RWPE2 (cell line): Measurements from ENCODE around the gene RACK1.
"Not testable (repeated sequence)": the region's sequence is repeated elsewhere in the genome, so short reads cannot be mapped to it uniquely, and the experiment has no call there.

Experiments
- ATAC-seq: fragments of 200-7000 bp; cut with Tn5 transposase; 3 replicates; pipeline ENCODE4 v1.9.1; 2021; ENCODE audit warnings: low read depth
- DNase-seq: peaks from one replicate; pipeline ENCODE4 v3.0.0-alpha.2; 2020; ENCODE audit warnings: low spot score
- H3K27ac ChIP-seq: fragments of 450-650 bp; 2 replicates; pipeline ENCODE4 v1.5.1; 2017; ENCODE audit warnings: mild to moderate bottlenecking; ENCODE audit not compliant: poor library complexity, severe bottlenecking
- H3K27me3 ChIP-seq: fragments of 250-450 bp; sonication (Bioruptor Pico); 2 replicates; pipeline ENCODE4 v1.5.1; 2021; ENCODE audit warnings: mild to moderate bottlenecking, moderate library complexity; ENCODE audit not compliant: insufficient read depth, poor library complexity, severe bottlenecking
- H3K36me3 ChIP-seq: fragments of 250-450 bp; sonication (Bioruptor Pico); 2 replicates; pipeline ENCODE4 v1.5.1; 2020; ENCODE audit warnings: low read depth, mild to moderate bottlenecking, moderate library complexity
- H3K4me1 ChIP-seq: fragments of 250-450 bp; sonication (Bioruptor Pico); 2 replicates; pipeline ENCODE4 v1.5.1; 2021; ENCODE audit warnings: mild to moderate bottlenecking, moderate library complexity; ENCODE audit not compliant: insufficient read depth, poor library complexity, severe bottlenecking
- H3K4me3 ChIP-seq: fragments of 250-450 bp; sonication (Bioruptor Pico); 2 replicates; pipeline ENCODE4 v1.5.1; 2021; ENCODE audit warnings: mild to moderate bottlenecking, moderate library complexity; ENCODE audit not compliant: severe bottlenecking
- H3K9me3 ChIP-seq: fragments of 250-450 bp; sonication (Bioruptor Pico); 2 replicates; pipeline ENCODE4 v1.5.1; 2021; ENCODE audit warnings: mild to moderate bottlenecking, moderate library complexity; ENCODE audit not compliant: severe bottlenecking
- TF ChIP-seq, protein P1 (sequence below): fragments of 450-650 bp; IDR thresholded peaks from one replicate; pipeline ENCODE4 v1.5.1; 2017; ENCODE audit warnings: mild to moderate bottlenecking, moderate library complexity; ENCODE audit not compliant: poor library complexity, severe bottlenecking

The RACK1 gene

DNA sequence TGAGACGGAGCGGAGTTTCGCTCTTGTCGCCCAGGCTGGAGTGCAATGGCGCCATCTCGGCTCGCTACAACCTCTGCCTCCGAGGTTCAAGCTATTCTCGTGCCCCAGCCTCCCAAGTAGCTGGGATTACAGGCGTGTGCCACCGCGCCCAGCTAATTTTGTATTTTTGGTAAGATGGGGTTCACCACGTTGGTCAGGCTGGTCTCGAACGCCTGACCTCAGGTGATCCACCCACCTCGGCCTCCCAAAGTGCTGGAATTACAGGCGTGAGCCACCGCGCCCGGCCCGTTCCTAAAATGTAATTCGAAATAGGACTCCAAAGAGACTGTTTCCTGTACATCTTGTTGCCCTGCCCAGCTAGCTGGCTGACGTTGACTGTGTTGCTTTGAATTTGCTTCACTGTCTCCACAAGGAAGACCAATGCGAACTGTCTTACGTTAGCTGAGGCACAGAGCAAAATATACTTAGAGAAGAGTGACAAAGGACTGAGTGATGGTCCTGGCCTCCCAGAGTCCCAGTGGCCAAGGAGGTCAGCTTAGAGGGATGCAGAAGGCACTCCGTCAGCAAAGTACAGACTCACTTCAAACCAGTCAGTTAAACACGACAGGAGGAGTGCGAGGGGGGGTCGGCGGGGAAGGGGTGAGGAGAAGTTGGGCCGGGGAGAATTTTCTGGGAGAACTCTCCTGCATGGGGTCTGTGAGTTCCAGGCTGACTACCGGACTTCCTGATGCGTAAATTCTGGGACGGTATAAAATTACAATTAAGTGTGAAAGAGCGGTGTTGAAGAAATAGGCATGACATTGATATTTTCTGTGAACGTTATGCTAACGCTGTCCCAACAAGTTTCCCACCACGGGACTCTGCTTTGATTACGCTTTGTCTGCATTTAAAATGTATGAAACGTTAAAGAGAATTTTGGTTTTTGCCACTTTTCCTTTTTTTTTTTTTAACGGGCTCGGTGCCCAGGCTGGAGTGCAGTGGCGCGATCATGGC lies 27.4 kb downstream of the RACK1 start:
- TF ChIP-seq, protein P1, sequence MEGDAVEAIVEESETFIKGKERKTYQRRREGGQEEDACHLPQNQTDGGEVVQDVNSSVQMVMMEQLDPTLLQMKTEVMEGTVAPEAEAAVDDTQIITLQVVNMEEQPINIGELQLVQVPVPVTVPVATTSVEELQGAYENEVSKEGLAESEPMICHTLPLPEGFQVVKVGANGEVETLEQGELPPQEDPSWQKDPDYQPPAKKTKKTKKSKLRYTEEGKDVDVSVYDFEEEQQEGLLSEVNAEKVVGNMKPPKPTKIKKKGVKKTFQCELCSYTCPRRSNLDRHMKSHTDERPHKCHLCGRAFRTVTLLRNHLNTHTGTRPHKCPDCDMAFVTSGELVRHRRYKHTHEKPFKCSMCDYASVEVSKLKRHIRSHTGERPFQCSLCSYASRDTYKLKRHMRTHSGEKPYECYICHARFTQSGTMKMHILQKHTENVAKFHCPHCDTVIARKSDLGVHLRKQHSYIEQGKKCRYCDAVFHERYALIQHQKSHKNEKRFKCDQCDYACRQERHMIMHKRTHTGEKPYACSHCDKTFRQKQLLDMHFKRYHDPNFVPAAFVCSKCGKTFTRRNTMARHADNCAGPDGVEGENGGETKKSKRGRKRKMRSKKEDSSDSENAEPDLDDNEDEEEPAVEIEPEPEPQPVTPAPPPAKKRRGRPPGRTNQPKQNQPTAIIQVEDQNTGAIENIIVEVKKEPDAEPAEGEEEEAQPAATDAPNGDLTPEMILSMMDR, result no peak
- Histone ChIP-seq H3K27ac (peak overlapping the region; percentile 41), H3K27me3 (no peaks in the 10 kb centered on the region), H3K4me1 (no peaks in the 10 kb centered on the region), H3K4me3 (peak overlapping the region; percentile 40), H3K36me3 (no peaks in the 10 kb centered on the region), H3K9me3 (no peaks in the 10 kb centered on the region)
- ATAC-seq, result peak; percentile 19
- no peak for DNase-seq

DNA sequence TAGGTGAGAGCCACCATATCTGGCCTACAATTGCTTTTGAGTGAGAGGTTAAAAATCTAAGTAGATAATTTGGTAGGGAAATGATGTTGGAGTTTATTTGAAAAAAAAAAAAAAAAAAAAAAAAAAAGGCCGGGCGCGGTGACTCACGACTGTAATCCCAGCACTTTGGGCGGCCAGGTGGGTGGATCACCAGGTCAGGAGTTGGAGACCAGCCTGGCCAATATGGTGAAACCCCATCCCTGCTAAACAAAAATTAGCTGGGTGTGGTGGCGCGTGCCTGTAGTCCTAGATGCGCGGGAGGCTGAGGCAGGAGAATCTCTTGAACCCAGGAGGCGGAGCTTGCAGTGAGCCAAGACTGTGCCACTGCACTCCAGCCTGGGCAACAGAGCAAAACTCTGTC lies 29.5 kb downstream of the RACK1 start:
- H3K27ac ChIP-seq, ATAC-seq, H3K4me1 ChIP-seq: not testable (repeated sequence)

DNA sequence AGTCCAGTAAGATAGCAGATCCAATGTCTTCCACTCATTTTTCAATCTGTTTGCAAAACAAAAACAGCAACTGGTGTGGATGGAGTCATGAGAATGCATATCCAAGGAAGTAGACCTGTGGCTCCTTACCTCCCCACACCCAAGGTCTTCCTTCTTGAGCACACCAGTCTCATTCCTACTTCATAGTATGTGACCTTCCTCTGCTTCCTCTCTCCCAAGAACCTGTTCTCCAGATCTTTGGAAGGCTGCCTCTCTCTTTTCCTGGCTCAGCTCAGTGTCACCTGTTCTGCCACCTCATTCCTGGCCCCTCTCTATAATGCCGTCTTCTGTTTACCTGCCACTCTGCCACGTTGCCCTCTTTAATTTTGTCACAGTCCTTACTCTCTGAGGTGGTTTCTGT lies 30.8 kb downstream of the RACK1 start:
- DNase-seq (no peak), ATAC-seq (no peak)
- peaks cover 2% of the 10 kb centered on the region for H3K4me1 ChIP-seq
- H3K36me3 ChIP-seq, result no peaks in the 10 kb centered on the region
- TF ChIP-seq, protein P1, result no peak
- no peak overlapping the region for H3K27ac ChIP-seq
- H3K4me3 ChIP-seq, result no peak overlapping the region
- H3K27me3 ChIP-seq, result no peaks in the 10 kb centered on the region
- no peaks in the 10 kb centered on the region for H3K9me3 ChIP-seq

More for the DNA sequence above, 29.5 kb downstream of the RACK1 start:
- H3K9me3 ChIP-seq, H3K36me3 ChIP-seq, H3K27me3 ChIP-seq, H3K4me3 ChIP-seq, DNase-seq: not testable (repeated sequence)

DNA sequence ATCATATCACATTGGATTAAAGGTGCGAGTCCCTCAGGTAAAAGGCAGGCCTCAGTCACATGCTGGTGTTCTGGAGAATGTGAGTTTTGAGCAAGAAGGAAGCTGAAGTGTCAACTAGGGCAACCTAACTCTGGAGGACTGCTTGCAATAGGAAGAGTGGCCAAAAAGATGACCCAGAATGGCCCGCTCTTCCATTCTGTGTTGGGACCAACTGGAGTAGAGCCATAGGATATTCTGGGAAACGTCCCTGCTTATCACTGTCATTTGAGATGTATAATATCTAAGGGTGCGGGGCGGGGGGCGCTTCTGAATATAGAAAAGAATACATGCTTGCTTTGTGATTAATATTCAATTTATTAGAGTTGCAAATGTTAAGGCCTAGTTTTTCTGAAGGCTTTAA lies 31.6 kb downstream of the RACK1 start:
- no peak for ATAC-seq
- no peak for DNase-seq
- TF ChIP-seq, protein P1, result no peak
- no peaks in the 10 kb centered on the region for H3K9me3 ChIP-seq
- H3K4me1 ChIP-seq, result peaks cover 2% of the 10 kb centered on the region
- no peak overlapping the region for H3K27ac ChIP-seq
- no peak overlapping the region for H3K4me3 ChIP-seq
- H3K27me3 ChIP-seq, result no peaks in the 10 kb centered on the region
- H3K36me3 ChIP-seq, result no peaks in the 10 kb centered on the region

DNA sequence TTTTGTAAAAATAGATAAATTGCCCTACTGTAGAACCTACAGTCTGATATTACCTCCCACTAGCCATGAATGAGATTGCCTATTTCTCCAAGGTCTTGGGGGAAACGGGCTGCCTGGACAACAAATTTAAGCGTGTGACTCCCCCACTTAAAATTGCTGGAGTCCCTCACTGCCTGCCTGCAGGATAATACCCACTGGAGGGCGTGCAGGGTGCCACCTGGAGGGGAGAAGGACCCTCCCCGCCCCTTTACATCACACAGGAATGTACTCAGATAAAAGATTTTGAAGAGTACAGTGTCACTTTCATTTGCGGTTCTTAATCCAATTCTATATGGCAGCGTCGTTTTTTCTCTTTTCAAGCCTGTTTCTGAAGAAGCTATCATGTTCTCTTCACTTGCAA lies 32.5 kb downstream of the RACK1 start:
- no peak overlapping the region for H3K4me3 ChIP-seq
- no peaks in the 10 kb centered on the region for H3K36me3 ChIP-seq
- ATAC-seq, result no peak
- H3K27me3 ChIP-seq, result no peaks in the 10 kb centered on the region
- no peak for DNase-seq
- peaks cover 3% of the 10 kb centered on the region for H3K4me1 ChIP-seq
- H3K27ac ChIP-seq, result no peak overlapping the region
- no peaks in the 10 kb centered on the region for H3K9me3 ChIP-seq
- TF ChIP-seq, protein P1, result peak; percentile 33

DNA sequence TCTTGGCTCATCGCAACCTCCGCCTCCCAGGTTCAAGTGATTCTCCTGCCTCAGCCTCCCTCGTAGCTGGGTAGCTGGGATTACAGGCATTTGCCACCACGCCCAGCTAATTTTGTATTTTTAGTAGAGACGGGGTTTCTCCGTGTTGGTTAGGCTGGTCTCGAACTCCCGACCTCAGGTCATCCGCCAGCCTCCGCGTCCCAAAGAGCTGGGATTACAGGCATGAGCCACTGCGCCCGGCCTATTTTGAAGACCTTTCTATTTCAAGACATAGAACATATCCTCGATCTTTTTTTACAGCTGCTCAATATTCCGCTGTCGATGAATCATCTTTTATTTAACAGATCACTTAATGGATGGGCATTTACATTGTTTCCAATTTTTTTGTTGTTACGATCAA lies 33.0 kb downstream of the RACK1 start:
- not testable (repeated sequence) for H3K36me3 ChIP-seq, H3K4me1 ChIP-seq, H3K27me3 ChIP-seq, ATAC-seq, H3K27ac ChIP-seq, H3K4me3 ChIP-seq, H3K9me3 ChIP-seq, DNase-seq

DNA sequence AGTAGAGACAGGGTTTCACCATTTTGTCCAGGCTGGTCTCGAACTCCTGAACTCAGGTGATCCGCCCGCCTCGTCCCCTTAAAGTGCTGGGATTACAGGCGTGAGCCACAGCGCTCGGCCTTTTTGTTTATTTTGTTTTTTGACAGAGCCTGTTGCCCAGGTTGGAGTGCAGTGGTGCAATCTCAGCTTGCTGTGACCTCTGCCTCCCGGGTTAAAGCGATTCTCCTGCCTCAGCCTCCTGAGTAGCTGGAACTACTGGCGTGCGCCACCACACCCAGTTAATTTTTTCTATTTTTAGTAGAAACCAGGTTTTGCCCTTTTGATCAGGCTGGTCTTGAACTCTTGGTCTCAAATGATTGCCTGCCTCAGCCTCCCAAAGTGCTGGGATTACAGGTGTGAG lies 33.6 kb downstream of the RACK1 start:
- not testable (repeated sequence) for H3K27ac ChIP-seq, H3K4me1 ChIP-seq, H3K27me3 ChIP-seq, ATAC-seq, DNase-seq, H3K9me3 ChIP-seq, H3K4me3 ChIP-seq, H3K36me3 ChIP-seq

DNA sequence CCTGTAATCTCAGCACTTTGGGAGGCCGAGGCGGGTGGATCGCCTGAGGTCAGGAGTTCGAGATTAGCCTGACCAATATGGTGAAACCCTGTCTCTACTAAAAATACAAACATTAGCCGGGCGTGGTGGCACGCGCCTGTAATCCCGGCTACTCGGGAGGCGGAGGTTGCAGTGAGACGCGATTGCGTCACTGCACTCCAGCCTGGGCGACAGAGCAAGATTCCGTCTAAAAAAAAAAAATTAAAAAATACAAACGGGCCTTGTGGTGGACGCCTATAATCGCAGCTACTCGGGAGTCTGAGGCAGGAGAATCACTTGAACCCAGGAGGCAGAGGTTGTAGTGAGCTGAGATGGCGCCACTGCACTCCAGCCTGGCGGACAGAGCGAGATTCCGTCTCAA lies 34.7 kb downstream of the RACK1 start:
- H3K9me3 ChIP-seq, DNase-seq, H3K36me3 ChIP-seq, H3K4me3 ChIP-seq, H3K4me1 ChIP-seq, H3K27ac ChIP-seq, H3K27me3 ChIP-seq, ATAC-seq: not testable (repeated sequence)
